Measurements from ENCODE around the gene ZNF813.

DNA sequence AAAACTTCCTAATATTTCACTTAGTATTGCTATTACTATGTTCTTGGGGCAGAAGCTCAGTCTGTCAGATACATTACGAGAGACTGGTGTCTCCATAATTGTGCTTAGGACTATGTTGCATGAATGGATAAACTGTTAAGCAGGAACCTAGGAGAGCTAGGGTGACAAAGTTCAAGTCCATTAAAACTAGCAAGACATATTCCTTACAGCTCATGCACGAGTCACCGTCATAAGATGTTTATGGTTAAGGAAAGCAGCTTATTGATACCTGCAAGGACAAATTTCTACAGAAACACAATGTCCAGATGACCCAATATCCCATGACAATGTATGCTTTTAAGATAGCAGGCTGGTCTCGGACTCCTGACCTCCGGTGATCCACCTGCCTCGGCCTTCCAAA is 5.7 kb upstream of the ZNF813 start:
- TF ChIP-seq, protein P1, sequence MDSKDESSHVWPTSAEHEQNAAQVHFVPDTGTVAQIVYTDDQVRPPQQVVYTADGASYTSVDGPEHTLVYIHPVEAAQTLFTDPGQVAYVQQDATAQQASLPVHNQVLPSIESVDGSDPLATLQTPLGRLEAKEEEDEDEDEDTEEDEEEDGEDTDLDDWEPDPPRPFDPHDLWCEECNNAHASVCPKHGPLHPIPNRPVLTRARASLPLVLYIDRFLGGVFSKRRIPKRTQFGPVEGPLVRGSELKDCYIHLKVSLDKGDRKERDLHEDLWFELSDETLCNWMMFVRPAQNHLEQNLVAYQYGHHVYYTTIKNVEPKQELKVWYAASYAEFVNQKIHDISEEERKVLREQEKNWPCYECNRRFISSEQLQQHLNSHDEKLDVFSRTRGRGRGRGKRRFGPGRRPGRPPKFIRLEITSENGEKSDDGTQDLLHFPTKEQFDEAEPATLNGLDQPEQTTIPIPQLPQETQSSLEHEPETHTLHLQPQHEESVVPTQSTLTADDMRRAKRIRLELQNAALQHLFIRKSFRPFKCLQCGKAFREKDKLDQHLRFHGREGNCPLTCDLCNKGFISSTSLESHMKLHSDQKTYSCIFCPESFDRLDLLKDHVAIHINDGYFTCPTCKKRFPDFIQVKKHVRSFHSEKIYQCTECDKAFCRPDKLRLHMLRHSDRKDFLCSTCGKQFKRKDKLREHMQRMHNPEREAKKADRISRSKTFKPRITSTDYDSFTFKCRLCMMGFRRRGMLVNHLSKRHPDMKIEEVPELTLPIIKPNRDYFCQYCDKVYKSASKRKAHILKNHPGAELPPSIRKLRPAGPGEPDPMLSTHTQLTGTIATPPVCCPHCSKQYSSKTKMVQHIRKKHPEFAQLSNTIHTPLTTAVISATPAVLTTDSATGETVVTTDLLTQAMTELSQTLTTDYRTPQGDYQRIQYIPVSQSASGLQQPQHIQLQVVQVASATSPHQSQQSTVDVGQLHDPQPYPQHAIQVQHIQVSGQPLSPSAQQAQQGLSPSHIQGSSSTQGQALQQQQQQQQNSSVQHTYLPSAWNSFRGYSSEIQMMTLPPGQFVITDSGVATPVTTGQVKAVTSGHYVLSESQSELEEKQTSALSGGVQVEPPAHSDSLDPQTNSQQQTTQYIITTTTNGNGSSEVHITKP (tag by site-specific recombination; IDR thresholded peaks at IDR 0.05): no peak
- TF ChIP-seq, protein P2, sequence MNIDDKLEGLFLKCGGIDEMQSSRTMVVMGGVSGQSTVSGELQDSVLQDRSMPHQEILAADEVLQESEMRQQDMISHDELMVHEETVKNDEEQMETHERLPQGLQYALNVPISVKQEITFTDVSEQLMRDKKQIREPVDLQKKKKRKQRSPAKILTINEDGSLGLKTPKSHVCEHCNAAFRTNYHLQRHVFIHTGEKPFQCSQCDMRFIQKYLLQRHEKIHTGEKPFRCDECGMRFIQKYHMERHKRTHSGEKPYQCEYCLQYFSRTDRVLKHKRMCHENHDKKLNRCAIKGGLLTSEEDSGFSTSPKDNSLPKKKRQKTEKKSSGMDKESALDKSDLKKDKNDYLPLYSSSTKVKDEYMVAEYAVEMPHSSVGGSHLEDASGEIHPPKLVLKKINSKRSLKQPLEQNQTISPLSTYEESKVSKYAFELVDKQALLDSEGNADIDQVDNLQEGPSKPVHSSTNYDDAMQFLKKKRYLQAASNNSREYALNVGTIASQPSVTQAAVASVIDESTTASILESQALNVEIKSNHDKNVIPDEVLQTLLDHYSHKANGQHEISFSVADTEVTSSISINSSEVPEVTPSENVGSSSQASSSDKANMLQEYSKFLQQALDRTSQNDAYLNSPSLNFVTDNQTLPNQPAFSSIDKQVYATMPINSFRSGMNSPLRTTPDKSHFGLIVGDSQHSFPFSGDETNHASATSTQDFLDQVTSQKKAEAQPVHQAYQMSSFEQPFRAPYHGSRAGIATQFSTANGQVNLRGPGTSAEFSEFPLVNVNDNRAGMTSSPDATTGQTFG (tag by site-specific recombination; IDR thresholded peaks at IDR 0.05; ENCODE audit: borderline replicate concordance): no peak
- TF ChIP-seq, protein P3, sequence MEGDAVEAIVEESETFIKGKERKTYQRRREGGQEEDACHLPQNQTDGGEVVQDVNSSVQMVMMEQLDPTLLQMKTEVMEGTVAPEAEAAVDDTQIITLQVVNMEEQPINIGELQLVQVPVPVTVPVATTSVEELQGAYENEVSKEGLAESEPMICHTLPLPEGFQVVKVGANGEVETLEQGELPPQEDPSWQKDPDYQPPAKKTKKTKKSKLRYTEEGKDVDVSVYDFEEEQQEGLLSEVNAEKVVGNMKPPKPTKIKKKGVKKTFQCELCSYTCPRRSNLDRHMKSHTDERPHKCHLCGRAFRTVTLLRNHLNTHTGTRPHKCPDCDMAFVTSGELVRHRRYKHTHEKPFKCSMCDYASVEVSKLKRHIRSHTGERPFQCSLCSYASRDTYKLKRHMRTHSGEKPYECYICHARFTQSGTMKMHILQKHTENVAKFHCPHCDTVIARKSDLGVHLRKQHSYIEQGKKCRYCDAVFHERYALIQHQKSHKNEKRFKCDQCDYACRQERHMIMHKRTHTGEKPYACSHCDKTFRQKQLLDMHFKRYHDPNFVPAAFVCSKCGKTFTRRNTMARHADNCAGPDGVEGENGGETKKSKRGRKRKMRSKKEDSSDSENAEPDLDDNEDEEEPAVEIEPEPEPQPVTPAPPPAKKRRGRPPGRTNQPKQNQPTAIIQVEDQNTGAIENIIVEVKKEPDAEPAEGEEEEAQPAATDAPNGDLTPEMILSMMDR (tag by site-specific recombination; IDR thresholded peaks at IDR 0.05): no peak
- TF ChIP-seq, protein P4, sequence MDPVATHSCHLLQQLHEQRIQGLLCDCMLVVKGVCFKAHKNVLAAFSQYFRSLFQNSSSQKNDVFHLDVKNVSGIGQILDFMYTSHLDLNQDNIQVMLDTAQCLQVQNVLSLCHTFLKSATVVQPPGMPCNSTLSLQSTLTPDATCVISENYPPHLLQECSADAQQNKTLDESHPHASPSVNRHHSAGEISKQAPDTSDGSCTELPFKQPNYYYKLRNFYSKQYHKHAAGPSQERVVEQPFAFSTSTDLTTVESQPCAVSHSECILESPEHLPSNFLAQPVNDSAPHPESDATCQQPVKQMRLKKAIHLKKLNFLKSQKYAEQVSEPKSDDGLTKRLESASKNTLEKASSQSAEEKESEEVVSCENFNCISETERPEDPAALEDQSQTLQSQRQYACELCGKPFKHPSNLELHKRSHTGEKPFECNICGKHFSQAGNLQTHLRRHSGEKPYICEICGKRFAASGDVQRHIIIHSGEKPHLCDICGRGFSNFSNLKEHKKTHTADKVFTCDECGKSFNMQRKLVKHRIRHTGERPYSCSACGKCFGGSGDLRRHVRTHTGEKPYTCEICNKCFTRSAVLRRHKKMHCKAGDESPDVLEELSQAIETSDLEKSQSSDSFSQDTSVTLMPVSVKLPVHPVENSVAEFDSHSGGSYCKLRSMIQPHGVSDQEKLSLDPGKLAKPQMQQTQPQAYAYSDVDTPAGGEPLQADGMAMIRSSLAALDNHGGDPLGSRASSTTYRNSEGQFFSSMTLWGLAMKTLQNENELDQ (tag by site-specific recombination; IDR thresholded peaks at IDR 0.05; ENCODE audit: low read depth): no peak
- TF ChIP-seq ZNF16 (tag by site-specific recombination; IDR thresholded peaks at IDR 0.05; ENCODE audit: low read depth) (no peak), GLIS1 (tag by site-specific recombination; IDR thresholded peaks at IDR 0.05) (no peak), HOXC10 (CRISPR knock-in tag; IDR thresholded peaks at IDR 0.05) (no peak), ZNF626 (tag by site-specific recombination; IDR thresholded peaks at IDR 0.05) (no peak), ZNF549 (tag by site-specific recombination; IDR thresholded peaks at IDR 0.05) (no peak), ZNF510 (tag by site-specific recombination; IDR thresholded peaks at IDR 0.05; ENCODE audit: insufficient replicate concordance) (no peak), ZNF311 (tag by site-specific recombination; IDR thresholded peaks at IDR 0.05; ENCODE audit: borderline replicate concordance) (no peak), PRDM2 (tag by site-specific recombination; IDR thresholded peaks at IDR 0.05; ENCODE audit: borderline replicate concordance) (no peak), ZNF354C (tag by site-specific recombination; IDR thresholded peaks at IDR 0.05; ENCODE audit: borderline replicate concordance, low read depth) (no peak), ZNF274 (IDR thresholded peaks at IDR 0.05; ENCODE audit: low read length) (no peak), ZNF274 (tag by site-specific recombination; IDR thresholded peaks at IDR 0.05; ENCODE audit: borderline replicate concordance) (no peak)

Data from HEK293 (cell line).